H9 (cell line): ENCODE results near the gene SPESP1. TPM values are rescaled to one million over a fixed set of nuclear protein-coding genes. Genes with fewer than 3 reads are reported as not detected.

Experiments
- DNase-seq: peaks from one replicate; pipeline ENCODE4 v3.0.0-alpha.2; 2017
- H2AFZ ChIP-seq: one replicate; pipeline ENCODE4 v1.6.1; 2013; ENCODE audit warnings: mild to moderate bottlenecking, low read length, control low read depth, moderate library complexity
- H2AK5ac ChIP-seq: 2 replicates; pipeline ENCODE4 v1.6.1; 2013; ENCODE audit warnings: low read length, control low read depth, mixed read lengths; ENCODE audit not compliant: insufficient read length
- H2BK120ac ChIP-seq: one replicate; pipeline ENCODE4 v1.6.1; 2013; ENCODE audit warnings: low read depth, mild to moderate bottlenecking, low read length, control low read depth, inconsistent platforms; ENCODE audit not compliant: poor library complexity, severe bottlenecking
- H2BK12ac ChIP-seq: 2 replicates; pipeline ENCODE4 v1.6.1; 2013; ENCODE audit warnings: low read length, control low read depth, mixed read lengths, low read depth; ENCODE audit not compliant: insufficient read length
- H2BK15ac ChIP-seq: 2 replicates; pipeline ENCODE4 v1.6.1; 2013; ENCODE audit warnings: low read depth, low read length, control low read depth
- H2BK20ac ChIP-seq: one replicate; pipeline ENCODE4 v1.6.1; 2013; ENCODE audit warnings: low read depth, mild to moderate bottlenecking, low read length, control low read depth, inconsistent platforms; ENCODE audit not compliant: poor library complexity, severe bottlenecking
- H2BK5ac ChIP-seq: 2 replicates; pipeline ENCODE4 v1.6.1; 2013; ENCODE audit warnings: low read length, control low read depth, mixed read lengths; ENCODE audit not compliant: insufficient read length
- H3K14ac ChIP-seq: 2 replicates; pipeline ENCODE4 v1.6.1; 2013; ENCODE audit warnings: low read length, control low read depth; ENCODE audit not compliant: insufficient read depth
- H3K18ac ChIP-seq: 2 replicates; pipeline ENCODE4 v1.6.1; 2013; ENCODE audit warnings: low read depth, mild to moderate bottlenecking, mixed read lengths, low read length, control low read depth; ENCODE audit not compliant: insufficient read length
- H3K23ac ChIP-seq: 2 replicates; pipeline ENCODE4 v1.6.1; 2013; ENCODE audit warnings: low read length, control low read depth, mixed read lengths, low read depth; ENCODE audit not compliant: insufficient read length
- H3K23me2 ChIP-seq: 2 replicates; pipeline ENCODE4 v1.6.1; 2013; ENCODE audit warnings: low read depth, mild to moderate bottlenecking, mixed read lengths, low read length, control low read depth; ENCODE audit not compliant: insufficient read length, poor library complexity, severe bottlenecking
- H3K27ac ChIP-seq: 2 replicates; pipeline ENCODE4 v1.5.1; 2013; ENCODE audit warnings: low read length, control low read depth, mixed read lengths, low read depth; ENCODE audit not compliant: insufficient read length
- H3K27me3 ChIP-seq: 2 replicates; pipeline ENCODE4 v1.6.1; 2013; ENCODE audit warnings: low read length, control low read depth, inconsistent platforms; ENCODE audit not compliant: insufficient read depth
- H3K4ac ChIP-seq: 2 replicates; pipeline ENCODE4 v1.6.1; 2013; ENCODE audit warnings: low read depth, mild to moderate bottlenecking, control low read depth, inconsistent platforms, low read length, moderate library complexity
- H3K4me1 ChIP-seq: 2 replicates; pipeline ENCODE4 v1.6.1; 2013; ENCODE audit warnings: low read length, control low read depth, inconsistent platforms; ENCODE audit not compliant: insufficient read depth
- H3K4me2 ChIP-seq: 2 replicates; pipeline ENCODE4 v1.6.1; 2013; ENCODE audit warnings: low read length, control low read depth, mixed read lengths; ENCODE audit not compliant: insufficient read length, insufficient read depth
- H3K56ac ChIP-seq: 2 replicates; pipeline ENCODE4 v1.6.1; 2013; ENCODE audit warnings: low read depth, mild to moderate bottlenecking, mixed read lengths, low read length, control low read depth; ENCODE audit not compliant: insufficient read length
- H3K79me1 ChIP-seq: 2 replicates; pipeline ENCODE4 v1.6.1; 2013; ENCODE audit warnings: low read depth, mild to moderate bottlenecking, moderate library complexity, low read length, control low read depth, inconsistent platforms; ENCODE audit not compliant: insufficient read depth, poor library complexity, severe bottlenecking
- H3K79me2 ChIP-seq: 2 replicates; pipeline ENCODE4 v1.6.1; 2013; ENCODE audit warnings: low read length, control low read depth, inconsistent platforms; ENCODE audit not compliant: insufficient read depth
- H3K9ac ChIP-seq: 2 replicates; pipeline ENCODE4 v1.6.1; 2013; ENCODE audit warnings: low read length, control low read depth, mixed read lengths; ENCODE audit not compliant: insufficient read length; ENCODE audit errors: extremely low read depth
- H3K9me3 ChIP-seq: one replicate; pipeline ENCODE4 v1.6.1; 2013; ENCODE audit warnings: low read depth, low read length, inconsistent platforms; ENCODE audit not compliant: control insufficient read depth
- H3T11ph ChIP-seq: one replicate; pipeline ENCODE4 v1.6.1; 2013; ENCODE audit warnings: mild to moderate bottlenecking, low read length, control low read depth, inconsistent platforms
- H4K20me1 ChIP-seq: one replicate; pipeline ENCODE4 v1.6.1; 2013; ENCODE audit not compliant: control insufficient read depth, insufficient read length, insufficient read depth
- H4K5ac ChIP-seq: 2 replicates; pipeline ENCODE4 v1.6.1; 2013; ENCODE audit warnings: low read depth, mild to moderate bottlenecking, mixed read lengths, low read length, control low read depth; ENCODE audit not compliant: insufficient read length
- H4K8ac ChIP-seq: replicated peaks from 2 replicates; pipeline ENCODE4 v1.6.1; 2013; ENCODE audit warnings: low read length, control low read depth, mixed read lengths, low read depth; ENCODE audit not compliant: insufficient read length
- H4K91ac ChIP-seq: 2 replicates; pipeline ENCODE4 v1.6.1; 2013; ENCODE audit warnings: low read depth, mild to moderate bottlenecking, moderate library complexity, mixed read lengths, low read length, control low read depth; ENCODE audit not compliant: insufficient read length
- H3K27ac Mint-ChIP-seq, 3 experiments: 2 replicates in 2 of 3; 3 replicates in 1 of 3; pipeline ENCODE4 v1.8.0; 2020 to 2021; ENCODE audit warnings: mixed read lengths in 3 of 3, mild to moderate bottlenecking in 1 of 3, moderate library complexity in 1 of 3
- H3K27me3 Mint-ChIP-seq: 2 replicates; pipeline ENCODE4 v1.8.0; 2021; ENCODE audit warnings: low read depth, mild to moderate bottlenecking, moderate library complexity, mixed read lengths
- H3K36me3 Mint-ChIP-seq, 3 experiments: 2 replicates in 2 of 3; 3 replicates in 1 of 3; pipeline ENCODE4 v1.8.0; 2020 to 2021; ENCODE audit warnings: low read depth in 3 of 3, mixed read lengths in 3 of 3; ENCODE audit not compliant: insufficient read depth in 1 of 3
- H3K4me1 Mint-ChIP-seq, 2 experiments: 2 replicates each; pipeline ENCODE4 v1.8.0; 2020; ENCODE audit warnings: mixed read lengths in 2 of 2
- H3K4me3 Mint-ChIP-seq, 2 experiments: 2 replicates in 1 of 2; 3 replicates in 1 of 2; pipeline ENCODE4 v1.8.0; 2020 to 2021; ENCODE audit warnings: mild to moderate bottlenecking in 2 of 2, mixed read lengths in 2 of 2, moderate library complexity in 1 of 2
- H3K9me3 Mint-ChIP-seq, 2 experiments: 2 replicates in 1 of 2; 3 replicates in 1 of 2; pipeline ENCODE4 v1.8.0; 2020; ENCODE audit warnings: mild to moderate bottlenecking in 2 of 2, mixed read lengths in 2 of 2, moderate library complexity in 1 of 2
- WGBS: extraction: QIAGEN DNeasy Blood & Tissue Kit; methylation state at CpG from one replicate; pipeline ENCODE4 v1.1.7; 2013; ENCODE audit warnings: missing lambda C conversion rate, low lambda C conversion rate, mixed read lengths; ENCODE audit not compliant: insufficient read length; ENCODE audit errors: extremely low coverage; 5-methylcytosine and 5-hydroxymethylcytosine counted together
- total RNA-seq: library from RNA; stranded (reverse); gene quantifications from 2 replicates; pipeline ENCODE4 v1.2.1, GENCODE V29; 2021
- TF ChIP-seq, protein P1 (sequence below): fragments of 200-600 bp; sonication (generic); conservative IDR thresholded peaks from 3 replicates; pipeline ENCODE4 v1.8.0; 2021; ENCODE audit warnings: antibody characterized with exemption, mild to moderate bottlenecking

The SPESP1 gene
- total RNA-seq, 1 experiment from 2014 or later, result not detected

DNA sequence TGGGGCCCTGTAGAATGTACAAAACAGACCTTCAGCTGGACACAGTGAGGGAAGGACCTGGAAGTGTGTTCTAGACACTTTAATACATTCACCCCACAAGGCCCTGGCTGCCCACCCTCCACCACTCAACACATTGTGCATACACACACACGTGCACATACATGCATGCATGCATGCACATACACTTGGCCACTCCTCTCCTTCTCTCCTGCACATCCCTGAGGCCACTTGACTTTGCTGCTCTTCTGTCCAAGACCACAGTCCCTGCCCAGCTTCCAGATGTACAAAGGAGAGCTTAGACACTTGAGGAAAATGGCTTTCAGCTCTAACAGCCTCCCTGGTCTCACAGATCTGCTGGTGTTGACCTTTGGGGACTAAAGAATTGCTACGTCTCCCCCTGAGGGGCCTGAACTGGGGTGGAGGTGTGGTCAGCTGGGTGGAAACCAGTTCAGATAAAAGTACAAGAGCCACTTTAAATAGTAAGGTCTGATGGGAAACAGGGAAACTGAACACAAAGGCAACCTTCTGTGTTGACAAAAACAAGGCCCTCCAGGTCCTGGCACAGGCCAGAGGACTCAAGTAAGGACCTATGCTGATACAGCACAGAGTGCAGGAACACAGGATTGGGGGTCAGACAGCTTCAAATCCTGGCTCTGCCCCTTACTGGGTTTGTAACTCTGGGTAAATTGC lies 59.4 kb downstream of the SPESP1 start:
- TF ChIP-seq, protein P1, sequence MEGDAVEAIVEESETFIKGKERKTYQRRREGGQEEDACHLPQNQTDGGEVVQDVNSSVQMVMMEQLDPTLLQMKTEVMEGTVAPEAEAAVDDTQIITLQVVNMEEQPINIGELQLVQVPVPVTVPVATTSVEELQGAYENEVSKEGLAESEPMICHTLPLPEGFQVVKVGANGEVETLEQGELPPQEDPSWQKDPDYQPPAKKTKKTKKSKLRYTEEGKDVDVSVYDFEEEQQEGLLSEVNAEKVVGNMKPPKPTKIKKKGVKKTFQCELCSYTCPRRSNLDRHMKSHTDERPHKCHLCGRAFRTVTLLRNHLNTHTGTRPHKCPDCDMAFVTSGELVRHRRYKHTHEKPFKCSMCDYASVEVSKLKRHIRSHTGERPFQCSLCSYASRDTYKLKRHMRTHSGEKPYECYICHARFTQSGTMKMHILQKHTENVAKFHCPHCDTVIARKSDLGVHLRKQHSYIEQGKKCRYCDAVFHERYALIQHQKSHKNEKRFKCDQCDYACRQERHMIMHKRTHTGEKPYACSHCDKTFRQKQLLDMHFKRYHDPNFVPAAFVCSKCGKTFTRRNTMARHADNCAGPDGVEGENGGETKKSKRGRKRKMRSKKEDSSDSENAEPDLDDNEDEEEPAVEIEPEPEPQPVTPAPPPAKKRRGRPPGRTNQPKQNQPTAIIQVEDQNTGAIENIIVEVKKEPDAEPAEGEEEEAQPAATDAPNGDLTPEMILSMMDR, result no peak
- H4K8ac ChIP-seq, result no peak overlapping the region
- no peak overlapping the region for H3K56ac ChIP-seq
- H2AFZ ChIP-seq, result no peak overlapping the region
- H3K79me1 ChIP-seq, result no peaks in the 10 kb centered on the region
- H2BK5ac ChIP-seq, result no peak overlapping the region
- H3K9me3 ChIP-seq, result no peaks in the 10 kb centered on the region
- H3T11ph ChIP-seq, result no peak overlapping the region
- no CpG with 5 or more reads among the region's 2 CpGs for WGBS
- no peak overlapping the region for H2BK15ac ChIP-seq
- H3K4me3 Mint-ChIP-seq, result no peak overlapping the region; a peak in 1 of 5 replicates
- H3K14ac ChIP-seq, result no peak overlapping the region
- H3K27me3 Mint-ChIP-seq, result peaks cover 37% of the 10 kb centered on the region
- no peak overlapping the region for H3K27ac ChIP-seq
- no peak overlapping the region for H3K18ac ChIP-seq
- H3K9ac ChIP-seq, result no peak overlapping the region
- H3K23me2 ChIP-seq, result no peaks in the 10 kb centered on the region
- no peak overlapping the region for H2BK120ac ChIP-seq
- no peak overlapping the region for H2BK20ac ChIP-seq
- peaks cover 2% of the 10 kb centered on the region; the same call in 1 of the 2 replicates for H3K4me1 ChIP-seq
- DNase-seq, result no peak
- no peak overlapping the region for H3K27ac Mint-ChIP-seq
- H4K20me1 ChIP-seq, result no peaks in the 10 kb centered on the region
- H4K91ac ChIP-seq, result no peak overlapping the region
- H3K9me3 Mint-ChIP-seq, result peaks cover 15 to 21% of the 10 kb centered on the region in 2 experiments
- H2BK12ac ChIP-seq, result no peak overlapping the region
- H3K4me2 ChIP-seq, result no peak overlapping the region
- H3K23ac ChIP-seq, result no peak overlapping the region
- H2AK5ac ChIP-seq, result no peak overlapping the region
- H3K4me1 Mint-ChIP-seq, result peaks cover 22 to 23% of the 10 kb centered on the region in 2 experiments
- H4K5ac ChIP-seq, result no peak overlapping the region
- H3K79me2 ChIP-seq, result no peaks in the 10 kb centered on the region
- peaks cover 7 to 20% (median 12%) of the 10 kb centered on the region in 3 experiments for H3K36me3 Mint-ChIP-seq
- H3K27me3 ChIP-seq, result no peaks in the 10 kb centered on the region
- no peak overlapping the region for H3K4ac ChIP-seq
